Esophagus squamous epithelium (tissue), 5 donors: ENCODE measurements around the gene GALNT2. TPM values are rescaled to one million over a fixed set of nuclear protein-coding genes. Genes with fewer than 3 reads are reported as not detected.
A peak's percentile ranks its signal among the peaks of the same experiment; 100 is the strongest.

Source experiments
- DNase-seq: peaks from one replicate; lab custom pipeline; 2025; lab: John Stamatoyannopoulos, UW
- H3K27ac ChIP-seq, 4 donors: fragments of 200-600 bp; sonication (generic); one replicate each; pipeline ENCODE4 v1.5.1; 2016 to 2019; ENCODE audit warnings: mild to moderate bottlenecking in 1 of 4
- H3K27me3 ChIP-seq, 4 donors: fragments of 200-600 bp; sonication (generic); 1 replicate in 3 of 4; 2 replicates in 1 of 4; pipeline versions ENCODE4 v1.5.1 to v1.6.0; 2017 to 2021; ENCODE audit warnings: antibody characterized with exemption in 1 of 4
- H3K36me3 ChIP-seq, 3 donors: fragments of 200-600 bp; sonication (generic); one replicate each; pipeline ENCODE4 v1.5.1; 2016 to 2019
- H3K4me1 ChIP-seq, 3 donors: fragments of 200-600 bp; sonication (generic); one replicate each; pipeline ENCODE4 v1.5.1; 2017 to 2019
- H3K4me3 ChIP-seq, 4 donors: fragments of 200-600 bp; sonication (generic); 1 replicate in 3 of 4; 2 replicates in 1 of 4; pipeline ENCODE4 v1.5.1; 2016 to 2019; ENCODE audit warnings: mild to moderate bottlenecking in 2 of 4, moderate library complexity in 1 of 4
- H3K9me3 ChIP-seq, 3 donors: fragments of 200-600 bp; sonication (generic); one replicate each; pipeline ENCODE4 v1.5.1; 2016 to 2019
- POLR2A ChIP-seq, 4 donors: fragments of 450-650 bp; IDR thresholded peaks; one replicate each; pipeline ENCODE4 v1.6.1; 2017; ENCODE audit warnings: antibody characterized with exemption in 4 of 4, mild to moderate bottlenecking in 4 of 4, moderate library complexity in 3 of 4
- WGBS, 2 donors: methylation state at CpG; one replicate each; pipeline ENCODE4 v1.1.5; 2018; 5-methylcytosine and 5-hydroxymethylcytosine counted together
- intact Hi-C: fragments of 100-400 bp; cut with DNase I; formaldehyde crosslinking; loops from one replicate; pipeline ENCODE4 v1.15.0; 2022
- total RNA-seq, 4 donors: library from RNA; depleted of rRNA; stranded (reverse); fragments of >200 nt; gene quantifications; one replicate each; pipeline ENCODE4 v1.1.0, GENCODE V29; 2016
- TF ChIP-seq, protein P1 (sequence below), 6 experiments: fragments of 450-650 bp in 4 of 6; fragments of 200-600 bp in 2 of 6; sonication (generic) in 2 of 6; IDR thresholded peaks; one replicate each; pipeline ENCODE4 v1.5.1; 2016 to 2019; ENCODE audit warnings: antibody characterized with exemption in 6 of 6, mild to moderate bottlenecking in 4 of 6, moderate library complexity in 4 of 6
- donor health status: DM: yes; HTN: yes; CAD: no.

Gene GALNT2
- total RNA-seq, 4 donors from 2014 or later = 25.8 to 36.2 (median 31.0) TPM

GRCh38 chr1:230101556-230101955 is 34.5 kb downstream of the GALNT2 start:
- Histone ChIP-seq H3K27ac (peak overlapping the region in 3 of 4 donors; percentile 41 to 69 (median 60)), H3K36me3 (no peaks in the 10 kb centered on the region), H3K4me1 (peaks cover 34 to 49% (median 34%) of the 10 kb centered on the region in 3 donors), H3K9me3 (no peaks in the 10 kb centered on the region), H3K4me3 (no peak overlapping the region), H3K27me3 (no peaks in the 10 kb centered on the region)
- intact Hi-C loops = no loop called here
- 46 to 68% methylated on average over 2 of the region's 2 CpGs for WGBS, 2 donors
- TF ChIP-seq, protein P1, sequence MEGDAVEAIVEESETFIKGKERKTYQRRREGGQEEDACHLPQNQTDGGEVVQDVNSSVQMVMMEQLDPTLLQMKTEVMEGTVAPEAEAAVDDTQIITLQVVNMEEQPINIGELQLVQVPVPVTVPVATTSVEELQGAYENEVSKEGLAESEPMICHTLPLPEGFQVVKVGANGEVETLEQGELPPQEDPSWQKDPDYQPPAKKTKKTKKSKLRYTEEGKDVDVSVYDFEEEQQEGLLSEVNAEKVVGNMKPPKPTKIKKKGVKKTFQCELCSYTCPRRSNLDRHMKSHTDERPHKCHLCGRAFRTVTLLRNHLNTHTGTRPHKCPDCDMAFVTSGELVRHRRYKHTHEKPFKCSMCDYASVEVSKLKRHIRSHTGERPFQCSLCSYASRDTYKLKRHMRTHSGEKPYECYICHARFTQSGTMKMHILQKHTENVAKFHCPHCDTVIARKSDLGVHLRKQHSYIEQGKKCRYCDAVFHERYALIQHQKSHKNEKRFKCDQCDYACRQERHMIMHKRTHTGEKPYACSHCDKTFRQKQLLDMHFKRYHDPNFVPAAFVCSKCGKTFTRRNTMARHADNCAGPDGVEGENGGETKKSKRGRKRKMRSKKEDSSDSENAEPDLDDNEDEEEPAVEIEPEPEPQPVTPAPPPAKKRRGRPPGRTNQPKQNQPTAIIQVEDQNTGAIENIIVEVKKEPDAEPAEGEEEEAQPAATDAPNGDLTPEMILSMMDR (IDR thresholded peaks at IDR 0.05) = no peak
- no peak for TF ChIP-seq POLR2A (IDR thresholded peaks at IDR 0.05)
- no peak for DNase-seq

GRCh38 chr1:230102046-230102445 is 35.0 kb downstream of the GALNT2 start:
- no peak overlapping the region for H3K4me3 ChIP-seq
- no peaks in the 10 kb centered on the region for H3K27me3 ChIP-seq
- intact Hi-C loops = no loop called here
- peaks cover 38 to 54% (median 39%) of the 10 kb centered on the region in 3 donors for H3K4me1 ChIP-seq
- peak overlapping the region in 3 of 4 donors; percentile 41 to 69 (median 60) for H3K27ac ChIP-seq
- no peaks in the 10 kb centered on the region for H3K9me3 ChIP-seq
- DNase-seq = no peak
- TF ChIP-seq, protein P1 (IDR thresholded peaks at IDR 0.05) = no peak
- TF ChIP-seq POLR2A (IDR thresholded peaks at IDR 0.05) = no peak
- no peaks in the 10 kb centered on the region for H3K36me3 ChIP-seq
- 86 to 91% methylated on average over 4 to 5 of the region's 5 CpGs for WGBS, 2 donors

DNA sequence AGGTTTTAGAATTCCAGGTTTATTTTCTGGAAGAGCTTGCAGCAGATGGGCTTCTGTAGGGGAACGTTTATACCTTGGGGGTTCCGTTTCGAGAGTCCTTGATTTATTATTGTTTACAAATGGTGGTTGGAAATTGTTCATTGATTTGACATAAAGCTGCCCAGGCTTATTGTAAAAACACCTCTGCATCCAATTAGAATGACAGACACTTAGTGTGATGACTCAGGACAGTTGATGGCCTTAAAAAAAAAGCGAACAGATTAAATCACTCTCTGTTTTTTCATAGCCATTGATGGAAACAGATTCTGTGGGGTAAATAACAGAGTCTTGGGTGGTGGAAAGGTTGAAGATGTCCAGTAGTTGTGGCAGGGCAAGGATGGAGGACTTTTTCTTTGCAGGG is 35.4 kb downstream of the GALNT2 start:
- peak overlapping the region in 2 of 4 donors; percentile 60 to 69 for H3K27ac ChIP-seq
- 88 to 93% methylated on average over 4 of the region's 4 CpGs for WGBS, 2 donors
- TF ChIP-seq, protein P1 (IDR thresholded peaks at IDR 0.05) = no peak
- H3K4me1 ChIP-seq = peaks cover 38 to 56% (median 39%) of the 10 kb centered on the region in 3 donors
- no peaks in the 10 kb centered on the region for H3K9me3 ChIP-seq
- no peaks in the 10 kb centered on the region for H3K27me3 ChIP-seq
- intact Hi-C loops = no loop called here
- H3K4me3 ChIP-seq = no peak overlapping the region
- H3K36me3 ChIP-seq = no peaks in the 10 kb centered on the region
- no peak for DNase-seq

DNA sequence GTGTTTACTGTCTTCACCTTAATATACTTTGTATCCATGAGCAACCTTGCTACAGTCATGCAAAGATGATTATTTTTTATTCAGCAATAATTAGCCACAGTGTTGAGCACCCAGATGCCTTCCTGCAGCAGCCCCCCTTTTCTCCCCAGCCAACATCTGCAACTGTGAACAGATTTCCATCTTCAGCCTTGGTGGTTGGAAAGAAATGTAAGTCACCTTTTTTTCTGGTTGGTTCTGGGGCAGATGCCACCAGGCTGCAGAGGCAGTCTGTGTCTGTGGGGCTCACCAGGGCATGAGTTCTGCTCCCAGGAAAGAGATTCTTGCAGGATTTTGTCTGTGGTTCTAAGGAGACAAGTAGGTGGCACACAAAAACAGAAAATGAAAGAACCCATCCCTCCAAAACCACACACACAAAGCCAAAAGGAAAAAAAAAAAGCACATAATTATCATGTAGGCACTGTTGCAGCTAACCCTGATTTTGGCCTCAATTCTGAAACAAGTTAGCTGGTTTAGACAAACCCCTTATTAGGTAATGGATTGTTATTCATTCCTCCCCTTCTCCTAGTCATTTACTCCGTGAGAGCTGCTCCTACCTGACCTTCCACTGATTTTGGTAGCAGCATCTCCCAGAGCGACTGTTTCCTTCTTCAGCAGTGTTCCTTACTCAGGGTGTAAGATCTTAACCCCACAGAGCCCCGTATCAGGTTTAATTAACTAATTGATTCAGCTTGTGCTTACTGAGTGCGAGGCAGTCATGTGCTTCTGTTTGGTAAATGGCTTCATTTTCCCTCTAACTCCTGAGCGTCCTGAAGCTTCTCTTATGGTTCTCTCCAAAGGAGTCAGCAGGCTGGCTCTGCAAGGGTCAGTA is 36.5 kb downstream of the GALNT2 start:
- no peaks in the 10 kb centered on the region for H3K9me3 ChIP-seq
- intact Hi-C loops = no loop called here
- H3K4me1 ChIP-seq = peaks cover 35 to 56% (median 44%) of the 10 kb centered on the region in 3 donors
- no peak for DNase-seq
- TF ChIP-seq POLR2A (IDR thresholded peaks at IDR 0.05) = no peak
- TF ChIP-seq, protein P1 (IDR thresholded peaks at IDR 0.05) = no peak
- WGBS, 2 donors = 41 to 69% methylated on average over 5 of the region's 5 CpGs
- peak overlapping the region in 1 of 4 donors; percentile 39 for H3K4me3 ChIP-seq
- H3K27ac ChIP-seq = peak overlapping the region in 3 of 4 donors; percentile 72 to 90 (median 78)
- no peaks in the 10 kb centered on the region for H3K27me3 ChIP-seq
- H3K36me3 ChIP-seq = no peaks in the 10 kb centered on the region
